ENCODE measurements around the gene TMEM158. TPM values are rescaled to one million over a fixed set of nuclear protein-coding genes. Genes with fewer than 3 reads are reported as not detected.

TMEM158 gene
- total and polyA plus RNA-seq, 2 donors from 2014 or later: 3.1 to 5.1 TPM

- intact Hi-C loops (cut with DNase I): no loop called here
- Histone ChIP-seq H3K27me3 (ENCODE audit: control insufficient read depth, insufficient read depth, low read length) (no peaks in the 10 kb centered on the region), H3K36me3 (ENCODE audit: control insufficient read depth in 2 of 3, insufficient read depth in 3 of 3, low read length in 3 of 3) (no peaks in the 10 kb centered on the region), H3K4me3 (ENCODE audit: low read length in 3 of 3) (no peak overlapping the region), H3K9ac (ENCODE audit: low read length in 3 of 3) (no peak overlapping the region), H3K9me3 (ENCODE audit: control insufficient read depth in 2 of 3, insufficient read depth in 1 of 3, low read length in 3 of 3) (no peaks in the 10 kb centered on the region), H3K4me1 (ENCODE audit: control insufficient read depth in 2 of 3, insufficient read depth in 2 of 3, low read depth in 1 of 3, low read length in 3 of 3) (no peaks in the 10 kb centered on the region), H3K27ac (ENCODE audit: low read depth in 2 of 2, low read length in 2 of 2) (no peak overlapping the region)
- TF ChIP-seq, protein P1, sequence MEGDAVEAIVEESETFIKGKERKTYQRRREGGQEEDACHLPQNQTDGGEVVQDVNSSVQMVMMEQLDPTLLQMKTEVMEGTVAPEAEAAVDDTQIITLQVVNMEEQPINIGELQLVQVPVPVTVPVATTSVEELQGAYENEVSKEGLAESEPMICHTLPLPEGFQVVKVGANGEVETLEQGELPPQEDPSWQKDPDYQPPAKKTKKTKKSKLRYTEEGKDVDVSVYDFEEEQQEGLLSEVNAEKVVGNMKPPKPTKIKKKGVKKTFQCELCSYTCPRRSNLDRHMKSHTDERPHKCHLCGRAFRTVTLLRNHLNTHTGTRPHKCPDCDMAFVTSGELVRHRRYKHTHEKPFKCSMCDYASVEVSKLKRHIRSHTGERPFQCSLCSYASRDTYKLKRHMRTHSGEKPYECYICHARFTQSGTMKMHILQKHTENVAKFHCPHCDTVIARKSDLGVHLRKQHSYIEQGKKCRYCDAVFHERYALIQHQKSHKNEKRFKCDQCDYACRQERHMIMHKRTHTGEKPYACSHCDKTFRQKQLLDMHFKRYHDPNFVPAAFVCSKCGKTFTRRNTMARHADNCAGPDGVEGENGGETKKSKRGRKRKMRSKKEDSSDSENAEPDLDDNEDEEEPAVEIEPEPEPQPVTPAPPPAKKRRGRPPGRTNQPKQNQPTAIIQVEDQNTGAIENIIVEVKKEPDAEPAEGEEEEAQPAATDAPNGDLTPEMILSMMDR (IDR thresholded peaks at IDR 0.05; ENCODE audit: borderline replicate concordance, extremely low read depth, insufficient read depth): no peak
- no peak for FAIRE-seq
- no peak for DNase-seq
Measured at GRCh38 chr3:45269952-45270351, 43.9 kb upstream of the TMEM158 start.

- Histone ChIP-seq H3K4me1 (ENCODE audit: control insufficient read depth in 2 of 3, insufficient read depth in 2 of 3, low read depth in 1 of 3, low read length in 3 of 3) (no peaks in the 10 kb centered on the region), H3K27me3 (ENCODE audit: control insufficient read depth, insufficient read depth, low read length) (no peaks in the 10 kb centered on the region), H3K4me3 (ENCODE audit: low read length in 3 of 3) (no peak overlapping the region), H3K27ac (ENCODE audit: low read depth in 2 of 2, low read length in 2 of 2) (no peak overlapping the region), H3K36me3 (ENCODE audit: control insufficient read depth in 2 of 3, insufficient read depth in 3 of 3, low read length in 3 of 3) (no peaks in the 10 kb centered on the region), H3K9ac (ENCODE audit: low read length in 3 of 3) (no peak overlapping the region), H3K9me3 (ENCODE audit: control insufficient read depth in 2 of 3, insufficient read depth in 1 of 3, low read length in 3 of 3) (no peaks in the 10 kb centered on the region)
- TF ChIP-seq, protein P1 (IDR thresholded peaks at IDR 0.05; ENCODE audit: borderline replicate concordance, extremely low read depth, insufficient read depth): no peak
- no peak for DNase-seq
- FAIRE-seq: no peak
- intact Hi-C loops (cut with DNase I): no loop called here
Measured at GRCh38 chr3:45267097-45267496, 41.0 kb upstream of the TMEM158 start.

- Histone ChIP-seq H3K27me3 (ENCODE audit: control insufficient read depth, insufficient read depth, low read length) (no peaks in the 10 kb centered on the region), H3K9ac (ENCODE audit: low read length in 3 of 3) (no peak overlapping the region), H3K36me3 (ENCODE audit: control insufficient read depth in 2 of 3, insufficient read depth in 3 of 3, low read length in 3 of 3) (no peaks in the 10 kb centered on the region), H3K9me3 (ENCODE audit: control insufficient read depth in 2 of 3, insufficient read depth in 1 of 3, low read length in 3 of 3) (no peaks in the 10 kb centered on the region), H3K4me1 (ENCODE audit: control insufficient read depth in 2 of 3, insufficient read depth in 2 of 3, low read depth in 1 of 3, low read length in 3 of 3) (no peaks in the 10 kb centered on the region), H3K27ac (ENCODE audit: low read depth in 2 of 2, low read length in 2 of 2) (no peak overlapping the region), H3K4me3 (ENCODE audit: low read length in 3 of 3) (no peak overlapping the region)
- intact Hi-C loops (cut with DNase I): no loop called here
- DNase-seq (no peak), FAIRE-seq (no peak)
- TF ChIP-seq, protein P1 (IDR thresholded peaks at IDR 0.05; ENCODE audit: borderline replicate concordance, extremely low read depth, insufficient read depth): no peak
Measured at GRCh38 chr3:45261333-45262110, 35.4 kb upstream of the TMEM158 start.
